ENCODE results near the gene KIZ.
"Not testable (repeated sequence)": the region's sequence is repeated elsewhere in the genome, so short reads cannot be mapped to it uniquely, and the experiment has no call there.

Gene KIZ

GRCh38 chr20:21230220-21230619, 104.3 kb downstream of the KIZ start:
- DNase-seq (ENCODE audit: low read depth), result no peak

- no peak for DNase-seq (ENCODE audit: low read depth)
These were observed 104.8 kb downstream of the KIZ start for GRCh38 chr20:21230686-21231085.

GRCh38 chr20:21232546-21233280, 106.8 kb downstream of the KIZ start:
- DNase-seq (ENCODE audit: low read depth), result no peak

- no peak for DNase-seq (ENCODE audit: low read depth)
These were observed 108.4 kb downstream of the KIZ start for GRCh38 chr20:21234324-21234723.

- no peak for DNase-seq (ENCODE audit: low read depth)
These were observed 109.1 kb downstream of the KIZ start for GRCh38 chr20:21234806-21235483.

GRCh38 chr20:21235484-21236445, 109.9 kb downstream of the KIZ start:
- DNase-seq (ENCODE audit: low read depth), result no peak

GRCh38 chr20:21237956-21238799, 112.3 kb downstream of the KIZ start:
- no peak for DNase-seq (ENCODE audit: low read depth)

GRCh38 chr20:21238818-21239536, 113.1 kb downstream of the KIZ start:
- DNase-seq (ENCODE audit: low read depth), result no peak

- DNase-seq (ENCODE audit: low read depth), result no peak
These were observed 114.5 kb downstream of the KIZ start for GRCh38 chr20:21240394-21240793.

- no peak for DNase-seq (ENCODE audit: low read depth)
These were observed 115.5 kb downstream of the KIZ start for GRCh38 chr20:21241406-21241805.

- no peak for DNase-seq (ENCODE audit: low read depth)
These were observed 117.9 kb downstream of the KIZ start for GRCh38 chr20:21243811-21244210.

GRCh38 chr20:21244808-21245207, 118.9 kb downstream of the KIZ start:
- no peak for DNase-seq (ENCODE audit: low read depth)

GRCh38 chr20:21246161-21246560, 120.3 kb downstream of the KIZ start:
- no peak for DNase-seq (ENCODE audit: low read depth)

- not testable (repeated sequence) for DNase-seq (ENCODE audit: low read depth)
These were observed 121.8 kb downstream of the KIZ start for GRCh38 chr20:21247603-21248095.

GRCh38 chr20:21251278-21251677, 125.4 kb downstream of the KIZ start:
- no peak for DNase-seq (ENCODE audit: low read depth)

- DNase-seq (ENCODE audit: low read depth), result no peak
These were observed 131.3 kb downstream of the KIZ start for GRCh38 chr20:21257192-21257591.

GRCh38 chr20:21258411-21258810, 132.5 kb downstream of the KIZ start:
- no peak for DNase-seq (ENCODE audit: low read depth)

GRCh38 chr20:21259346-21259745, 133.5 kb downstream of the KIZ start:
- DNase-seq (ENCODE audit: low read depth), result no peak

GRCh38 chr20:21262812-21263211, 136.9 kb downstream of the KIZ start:
- no peak for DNase-seq (ENCODE audit: low read depth)

GRCh38 chr20:21265261-21266190, 139.6 kb downstream of the KIZ start:
- DNase-seq (ENCODE audit: low read depth), result no peak

Measured in GM04503 (cell line).